SK-N-SH treated with all-trans-retinoic acid at 6 μM for 48 hours (cell line): ENCODE data around the gene FBXW10.
"Not testable (repeated sequence)": the region's sequence is repeated elsewhere in the genome, so short reads cannot be mapped to it uniquely, and the experiment has no call there.

Source experiments
- OSR1 ChIP-seq: fragments of 250-450 bp; sonication (Bioruptor Pico); IDR thresholded peaks from 2 replicates; pipeline ENCODE4 v1.8.0; 2022; ENCODE audit warnings: moderate library complexity, mild to moderate bottlenecking, inconsistent platforms
- RARB ChIP-seq: fragments of 250-450 bp; sonication (Bioruptor Pico); IDR thresholded peaks from 2 replicates; pipeline ENCODE4 v1.8.0; 2021; ENCODE audit warnings: mild to moderate bottlenecking, moderate library complexity
- TCF4 ChIP-seq: fragments of 250-450 bp; sonication (Bioruptor Pico); IDR thresholded peaks from 2 replicates; pipeline ENCODE4 v1.8.0; 2021; ENCODE audit warnings: mild to moderate bottlenecking, moderate library complexity, borderline replicate concordance
- ZC3H10 ChIP-seq: fragments of 250-450 bp; sonication (Bioruptor Pico); IDR thresholded peaks from 2 replicates; pipeline ENCODE4 v1.5.1; 2021; ENCODE audit warnings: mild to moderate bottlenecking, moderate library complexity
- ZFP30 ChIP-seq: fragments of 450-650 bp; formaldehyde crosslinking; IDR thresholded peaks from 2 replicates; pipeline ENCODE4 v1.5.0; 2022; ENCODE audit warnings: mild to moderate bottlenecking, moderate library complexity
- ZNF565 ChIP-seq: fragments of 450-650 bp; formaldehyde crosslinking; conservative IDR thresholded peaks from 2 replicates; pipeline ENCODE4 v1.5.0; 2020; ENCODE audit warnings: low read depth, mild to moderate bottlenecking, moderate library complexity
- TF ChIP-seq, protein P1 (sequence below): fragments of 250-450 bp; sonication (Bioruptor Pico); IDR thresholded peaks from 2 replicates; pipeline ENCODE4 v1.8.0; 2020; ENCODE audit warnings: mild to moderate bottlenecking, moderate library complexity, borderline replicate concordance
- TF ChIP-seq, protein P2 (sequence below): fragments of 250-450 bp; sonication (Bioruptor Pico); IDR thresholded peaks from 2 replicates; pipeline ENCODE4 v1.8.0; 2021; ENCODE audit warnings: low read depth, mild to moderate bottlenecking, moderate library complexity, borderline replicate concordance
- TF ChIP-seq, protein P3 (sequence below): fragments of 250-450 bp; sonication (Bioruptor Pico); IDR thresholded peaks from 2 replicates; pipeline ENCODE4 v1.5.0; 2020; ENCODE audit warnings: mild to moderate bottlenecking, moderate library complexity
- TF ChIP-seq, protein P4 (sequence below): fragments of 250-450 bp; sonication (Bioruptor Pico); IDR thresholded peaks from 2 replicates; pipeline ENCODE4 v1.5.1; 2021; ENCODE audit warnings: mild to moderate bottlenecking, moderate library complexity

DNA sequence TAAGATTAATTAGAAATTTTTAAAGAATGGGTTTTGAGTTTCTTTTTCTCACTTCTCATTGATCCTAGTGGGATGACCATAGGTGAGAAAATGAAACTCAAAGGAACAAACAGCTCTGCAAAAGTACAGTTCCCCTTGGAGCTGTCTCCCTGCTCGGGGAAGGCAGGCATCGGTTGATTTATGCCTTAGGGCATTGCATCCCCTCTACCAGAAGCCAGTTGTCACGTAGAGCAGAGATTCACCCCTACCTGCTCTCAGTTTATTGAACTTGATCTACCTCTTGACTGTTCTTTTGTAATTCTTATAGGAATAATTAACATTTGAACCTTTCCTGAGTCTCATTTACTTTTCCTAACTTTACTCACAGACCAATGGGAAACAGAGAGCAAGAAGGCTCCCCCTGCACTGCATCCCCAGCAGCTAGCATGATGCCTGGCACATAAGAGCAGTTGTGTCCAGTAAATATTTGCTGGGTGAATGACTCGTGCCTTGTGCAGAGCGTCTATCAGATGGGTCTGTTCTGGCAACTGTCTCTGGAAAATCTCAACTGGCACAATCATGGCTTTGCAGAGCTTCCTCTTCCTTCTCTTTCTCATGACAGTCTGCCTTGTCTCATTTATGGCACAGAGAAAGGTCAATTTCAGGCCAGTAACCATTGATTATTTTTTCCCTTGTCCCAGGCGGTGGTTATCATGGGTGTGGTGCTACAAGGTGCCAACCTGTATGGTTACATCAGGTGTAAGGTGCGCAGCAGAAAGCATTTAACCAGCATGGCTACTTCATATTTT, 59.8 kb downstream of the FBXW10 start:
- not testable (repeated sequence) for TF ChIP-seq ZFP30, ZC3H10, OSR1, ZNF565, RARB (CRISPR knock-in tag)
- TF ChIP-seq, protein P1, sequence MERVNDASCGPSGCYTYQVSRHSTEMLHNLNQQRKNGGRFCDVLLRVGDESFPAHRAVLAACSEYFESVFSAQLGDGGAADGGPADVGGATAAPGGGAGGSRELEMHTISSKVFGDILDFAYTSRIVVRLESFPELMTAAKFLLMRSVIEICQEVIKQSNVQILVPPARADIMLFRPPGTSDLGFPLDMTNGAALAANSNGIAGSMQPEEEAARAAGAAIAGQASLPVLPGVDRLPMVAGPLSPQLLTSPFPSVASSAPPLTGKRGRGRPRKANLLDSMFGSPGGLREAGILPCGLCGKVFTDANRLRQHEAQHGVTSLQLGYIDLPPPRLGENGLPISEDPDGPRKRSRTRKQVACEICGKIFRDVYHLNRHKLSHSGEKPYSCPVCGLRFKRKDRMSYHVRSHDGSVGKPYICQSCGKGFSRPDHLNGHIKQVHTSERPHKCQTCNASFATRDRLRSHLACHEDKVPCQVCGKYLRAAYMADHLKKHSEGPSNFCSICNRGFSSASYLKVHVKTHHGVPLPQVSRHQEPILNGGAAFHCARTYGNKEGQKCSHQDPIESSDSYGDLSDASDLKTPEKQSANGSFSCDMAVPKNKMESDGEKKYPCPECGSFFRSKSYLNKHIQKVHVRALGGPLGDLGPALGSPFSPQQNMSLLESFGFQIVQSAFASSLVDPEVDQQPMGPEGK (CRISPR knock-in tag) = not testable (repeated sequence)
- TF ChIP-seq, protein P2, sequence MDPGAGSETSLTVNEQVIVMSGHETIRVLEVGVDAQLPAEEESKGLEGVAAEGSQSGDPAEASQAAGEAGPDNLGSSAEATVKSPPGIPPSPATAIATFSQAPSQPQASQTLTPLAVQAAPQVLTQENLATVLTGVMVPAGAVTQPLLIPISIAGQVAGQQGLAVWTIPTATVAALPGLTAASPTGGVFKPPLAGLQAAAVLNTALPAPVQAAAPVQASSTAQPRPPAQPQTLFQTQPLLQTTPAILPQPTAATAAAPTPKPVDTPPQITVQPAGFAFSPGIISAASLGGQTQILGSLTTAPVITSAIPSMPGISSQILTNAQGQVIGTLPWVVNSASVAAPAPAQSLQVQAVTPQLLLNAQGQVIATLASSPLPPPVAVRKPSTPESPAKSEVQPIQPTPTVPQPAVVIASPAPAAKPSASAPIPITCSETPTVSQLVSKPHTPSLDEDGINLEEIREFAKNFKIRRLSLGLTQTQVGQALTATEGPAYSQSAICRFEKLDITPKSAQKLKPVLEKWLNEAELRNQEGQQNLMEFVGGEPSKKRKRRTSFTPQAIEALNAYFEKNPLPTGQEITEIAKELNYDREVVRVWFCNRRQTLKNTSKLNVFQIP (CRISPR knock-in tag) = not testable (repeated sequence)
- TF ChIP-seq, protein P3, sequence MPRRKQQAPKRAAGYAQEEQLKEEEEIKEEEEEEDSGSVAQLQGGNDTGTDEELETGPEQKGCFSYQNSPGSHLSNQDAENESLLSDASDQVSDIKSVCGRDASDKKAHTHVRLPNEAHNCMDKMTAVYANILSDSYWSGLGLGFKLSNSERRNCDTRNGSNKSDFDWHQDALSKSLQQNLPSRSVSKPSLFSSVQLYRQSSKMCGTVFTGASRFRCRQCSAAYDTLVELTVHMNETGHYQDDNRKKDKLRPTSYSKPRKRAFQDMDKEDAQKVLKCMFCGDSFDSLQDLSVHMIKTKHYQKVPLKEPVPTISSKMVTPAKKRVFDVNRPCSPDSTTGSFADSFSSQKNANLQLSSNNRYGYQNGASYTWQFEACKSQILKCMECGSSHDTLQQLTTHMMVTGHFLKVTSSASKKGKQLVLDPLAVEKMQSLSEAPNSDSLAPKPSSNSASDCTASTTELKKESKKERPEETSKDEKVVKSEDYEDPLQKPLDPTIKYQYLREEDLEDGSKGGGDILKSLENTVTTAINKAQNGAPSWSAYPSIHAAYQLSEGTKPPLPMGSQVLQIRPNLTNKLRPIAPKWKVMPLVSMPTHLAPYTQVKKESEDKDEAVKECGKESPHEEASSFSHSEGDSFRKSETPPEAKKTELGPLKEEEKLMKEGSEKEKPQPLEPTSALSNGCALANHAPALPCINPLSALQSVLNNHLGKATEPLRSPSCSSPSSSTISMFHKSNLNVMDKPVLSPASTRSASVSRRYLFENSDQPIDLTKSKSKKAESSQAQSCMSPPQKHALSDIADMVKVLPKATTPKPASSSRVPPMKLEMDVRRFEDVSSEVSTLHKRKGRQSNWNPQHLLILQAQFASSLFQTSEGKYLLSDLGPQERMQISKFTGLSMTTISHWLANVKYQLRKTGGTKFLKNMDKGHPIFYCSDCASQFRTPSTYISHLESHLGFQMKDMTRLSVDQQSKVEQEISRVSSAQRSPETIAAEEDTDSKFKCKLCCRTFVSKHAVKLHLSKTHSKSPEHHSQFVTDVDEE (CRISPR knock-in tag) = not testable (repeated sequence)
- TF ChIP-seq, protein P4, sequence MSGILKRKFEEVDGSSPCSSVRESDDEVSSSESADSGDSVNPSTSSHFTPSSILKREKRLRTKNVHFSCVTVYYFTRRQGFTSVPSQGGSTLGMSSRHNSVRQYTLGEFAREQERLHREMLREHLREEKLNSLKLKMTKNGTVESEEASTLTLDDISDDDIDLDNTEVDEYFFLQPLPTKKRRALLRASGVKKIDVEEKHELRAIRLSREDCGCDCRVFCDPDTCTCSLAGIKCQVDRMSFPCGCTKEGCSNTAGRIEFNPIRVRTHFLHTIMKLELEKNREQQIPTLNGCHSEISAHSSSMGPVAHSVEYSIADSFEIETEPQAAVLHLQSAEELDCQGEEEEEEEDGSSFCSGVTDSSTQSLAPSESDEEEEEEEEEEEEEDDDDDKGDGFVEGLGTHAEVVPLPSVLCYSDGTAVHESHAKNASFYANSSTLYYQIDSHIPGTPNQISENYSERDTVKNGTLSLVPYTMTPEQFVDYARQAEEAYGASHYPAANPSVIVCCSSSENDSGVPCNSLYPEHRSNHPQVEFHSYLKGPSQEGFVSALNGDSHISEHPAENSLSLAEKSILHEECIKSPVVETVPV (CRISPR knock-in tag) = not testable (repeated sequence)
- peak; percentile 30; the same call in 1 of the 2 replicates for TF ChIP-seq TCF4 (CRISPR knock-in tag)
